HAP-1 (cell line): ENCODE measurements around the gene CLIC3.

Experiments
- DNase-seq, 2 experiments: peaks; one replicate each; pipeline ENCODE4 v3.0.0-alpha.2; 2016 to 2020; ENCODE audit warnings: low spot score in 2 of 2
- H3K27me3 ChIP-seq: fragments of 250-450 bp; sonication (Bioruptor Pico); 2 replicates; pipeline ENCODE4 v1.5.1; 2020; ENCODE audit warnings: low read depth, mild to moderate bottlenecking, moderate library complexity
- H3K36me3 ChIP-seq: fragments of 250-450 bp; sonication (Bioruptor Pico); replicated peaks from 2 replicates; pipeline ENCODE4 v1.5.1; 2020; ENCODE audit warnings: mild to moderate bottlenecking
- H3K4me1 ChIP-seq: fragments of 250-450 bp; sonication (Bioruptor Pico); 2 replicates; pipeline ENCODE4 v1.5.1; 2020; ENCODE audit warnings: mild to moderate bottlenecking
- H3K4me3 ChIP-seq: fragments of 250-450 bp; sonication (Bioruptor Pico); 2 replicates; pipeline ENCODE4 v1.5.1; 2020; ENCODE audit warnings: mild to moderate bottlenecking, moderate library complexity
- H3K9me3 ChIP-seq: fragments of 250-450 bp; sonication (Bioruptor Pico); 2 replicates; pipeline ENCODE4 v1.5.1; 2020; ENCODE audit warnings: mild to moderate bottlenecking, moderate library complexity
- in situ Hi-C: fragments of 300-500 bp; cut with MboI; formaldehyde crosslinking; loops from 3 replicates; pipeline ENCODE4 v1.14.3; 2020; ENCODE audit warnings: low sequenced_read_pairs, inconsistent platforms, mixed read lengths

CLIC3 gene

DNA sequence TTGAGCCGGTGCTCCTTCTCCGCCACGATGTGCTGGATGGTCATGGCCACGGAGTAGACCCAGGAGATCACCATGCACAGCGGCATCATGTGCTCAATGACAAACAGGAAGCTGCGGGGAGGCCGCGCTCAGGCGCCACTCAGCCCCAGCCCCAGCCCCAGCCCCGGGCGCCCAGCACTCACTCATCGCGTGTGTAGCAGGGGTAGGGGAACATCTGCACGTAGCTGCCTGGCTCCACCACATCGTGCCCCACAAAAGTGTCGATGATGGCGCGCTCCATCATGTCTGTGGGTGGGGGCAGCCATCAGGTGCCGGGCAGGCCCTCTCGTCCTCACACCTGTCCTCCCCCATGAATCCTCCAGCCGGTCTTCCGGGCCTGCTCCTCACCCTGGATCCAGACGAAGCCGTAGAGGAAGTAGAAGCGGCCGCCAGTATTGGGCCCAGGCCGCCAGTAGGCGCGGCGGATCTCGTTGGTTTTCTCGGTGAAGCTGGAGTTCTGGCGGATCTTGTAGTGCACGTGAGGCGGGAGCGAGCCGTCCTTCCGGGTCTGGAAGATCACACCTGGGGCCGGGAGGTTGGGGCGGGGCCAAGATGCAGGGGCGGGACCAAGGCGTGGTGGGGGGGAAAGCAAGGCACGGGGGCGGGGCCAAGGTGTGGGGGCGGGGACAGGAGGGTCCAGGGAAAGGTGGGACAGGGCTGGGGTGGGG lies 21.6 kb upstream of the CLIC3 start:
- no peak for DNase-seq
- Histone ChIP-seq H3K4me3 (no peak overlapping the region), H3K36me3 (peaks cover 26% of the 10 kb centered on the region), H3K9me3 (no peaks in the 10 kb centered on the region), H3K27me3 (no peaks in the 10 kb centered on the region), H3K4me1 (no peaks in the 10 kb centered on the region)
- in situ Hi-C loops, result no loop called here

DNA sequence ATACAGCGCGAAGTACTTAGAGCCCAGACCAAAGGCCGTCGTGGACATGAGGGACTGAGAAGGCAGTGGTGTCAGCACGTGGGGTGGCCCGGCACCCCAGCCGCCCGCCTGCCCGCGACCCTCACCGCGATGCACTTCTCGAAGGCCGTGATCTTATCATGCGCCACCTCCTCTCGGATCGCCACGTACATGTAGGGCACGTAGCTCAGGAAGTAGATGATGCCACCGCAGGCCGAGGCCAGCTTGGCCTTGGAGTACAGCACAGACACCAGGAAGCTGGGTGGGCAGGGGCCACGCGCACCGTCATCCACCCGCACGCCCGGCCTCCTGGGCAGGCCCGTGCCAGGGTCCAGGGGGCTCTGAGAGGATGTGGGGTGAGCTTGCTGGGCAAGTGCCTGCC lies 20.7 kb upstream of the CLIC3 start:
- in situ Hi-C loops, result no loop called here
- Histone ChIP-seq H3K9me3 (no peaks in the 10 kb centered on the region), H3K4me3 (no peak overlapping the region), H3K4me1 (no peaks in the 10 kb centered on the region), H3K36me3 (peaks cover 21% of the 10 kb centered on the region), H3K27me3 (no peaks in the 10 kb centered on the region)
- DNase-seq, result no peak

DNA sequence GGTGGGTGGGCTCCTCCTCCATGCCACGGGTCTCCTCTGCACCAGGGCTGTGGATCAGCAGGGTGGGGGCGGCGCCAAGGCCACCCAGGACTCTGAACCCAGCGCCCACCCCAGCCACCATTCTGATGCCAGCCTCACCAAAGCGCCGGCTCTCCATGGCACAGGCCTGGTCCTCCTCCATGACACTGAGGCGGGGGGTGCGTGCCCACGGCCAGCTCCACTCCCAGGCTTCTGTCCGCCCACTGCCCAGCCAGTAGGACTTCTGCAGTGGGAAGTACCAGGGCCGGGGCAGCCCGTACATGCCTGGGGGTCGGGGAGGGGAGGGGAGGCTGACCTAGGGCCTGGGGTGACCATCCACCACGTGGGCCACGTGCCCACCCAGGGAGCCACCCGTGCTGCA lies 20.1 kb upstream of the CLIC3 start:
- Histone ChIP-seq H3K4me3 (no peak overlapping the region), H3K9me3 (no peaks in the 10 kb centered on the region), H3K4me1 (no peaks in the 10 kb centered on the region), H3K36me3 (peaks cover 21% of the 10 kb centered on the region), H3K27me3 (no peaks in the 10 kb centered on the region)
- no peak for DNase-seq
- in situ Hi-C loops, result no loop called here

DNA sequence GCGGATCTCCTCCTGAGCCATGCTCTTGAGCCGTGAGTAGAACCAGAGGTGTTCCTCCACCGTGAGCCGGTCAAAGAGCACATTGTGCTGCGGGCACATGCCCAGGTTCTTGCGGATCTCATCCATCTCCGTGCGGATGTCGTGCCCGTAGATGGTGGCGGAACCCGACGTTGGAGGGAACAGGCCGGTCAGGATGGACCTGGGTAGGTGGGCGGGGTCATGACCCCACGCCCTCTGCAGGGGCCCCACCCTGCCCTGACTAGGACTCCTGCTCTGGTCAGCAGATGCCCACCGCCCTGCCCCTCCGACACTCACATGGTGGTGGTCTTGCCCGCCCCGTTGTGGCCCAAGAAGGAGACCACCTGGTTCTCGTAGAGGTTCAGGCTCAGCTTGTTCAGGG lies 19.6 kb upstream of the CLIC3 start:
- no peak overlapping the region for H3K4me3 ChIP-seq
- no peak for DNase-seq
- no peaks in the 10 kb centered on the region for H3K9me3 ChIP-seq
- no peaks in the 10 kb centered on the region for H3K4me1 ChIP-seq
- no peaks in the 10 kb centered on the region for H3K27me3 ChIP-seq
- peaks cover 21% of the 10 kb centered on the region for H3K36me3 ChIP-seq
- in situ Hi-C loops, result no loop called here

DNA sequence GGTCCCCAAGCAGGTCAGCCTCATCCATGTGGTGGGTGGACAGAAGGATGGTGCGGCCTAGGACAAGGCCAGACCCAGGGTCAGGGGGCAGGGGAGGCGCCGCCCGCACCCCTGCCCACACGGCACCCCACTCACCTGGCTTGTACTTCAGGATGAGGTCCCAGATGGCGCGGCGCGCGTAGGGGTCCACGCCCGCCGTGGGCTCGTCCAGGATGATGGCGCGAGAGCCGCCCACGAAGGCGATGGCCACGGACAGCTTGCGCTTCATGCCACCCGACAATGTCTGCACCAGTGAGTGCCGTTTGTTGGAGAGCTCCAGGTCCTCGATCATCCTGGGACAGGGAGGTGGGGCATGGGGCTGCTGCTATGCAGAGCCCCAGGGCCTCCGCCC lies 19.2 kb upstream of the CLIC3 start:
- in situ Hi-C loops, result no loop called here
- DNase-seq, result no peak
- H3K27me3 ChIP-seq, result no peaks in the 10 kb centered on the region
- no peaks in the 10 kb centered on the region for H3K4me1 ChIP-seq
- peaks cover 21% of the 10 kb centered on the region for H3K36me3 ChIP-seq
- H3K9me3 ChIP-seq, result no peaks in the 10 kb centered on the region
- H3K4me3 ChIP-seq, result no peak overlapping the region

DNA sequence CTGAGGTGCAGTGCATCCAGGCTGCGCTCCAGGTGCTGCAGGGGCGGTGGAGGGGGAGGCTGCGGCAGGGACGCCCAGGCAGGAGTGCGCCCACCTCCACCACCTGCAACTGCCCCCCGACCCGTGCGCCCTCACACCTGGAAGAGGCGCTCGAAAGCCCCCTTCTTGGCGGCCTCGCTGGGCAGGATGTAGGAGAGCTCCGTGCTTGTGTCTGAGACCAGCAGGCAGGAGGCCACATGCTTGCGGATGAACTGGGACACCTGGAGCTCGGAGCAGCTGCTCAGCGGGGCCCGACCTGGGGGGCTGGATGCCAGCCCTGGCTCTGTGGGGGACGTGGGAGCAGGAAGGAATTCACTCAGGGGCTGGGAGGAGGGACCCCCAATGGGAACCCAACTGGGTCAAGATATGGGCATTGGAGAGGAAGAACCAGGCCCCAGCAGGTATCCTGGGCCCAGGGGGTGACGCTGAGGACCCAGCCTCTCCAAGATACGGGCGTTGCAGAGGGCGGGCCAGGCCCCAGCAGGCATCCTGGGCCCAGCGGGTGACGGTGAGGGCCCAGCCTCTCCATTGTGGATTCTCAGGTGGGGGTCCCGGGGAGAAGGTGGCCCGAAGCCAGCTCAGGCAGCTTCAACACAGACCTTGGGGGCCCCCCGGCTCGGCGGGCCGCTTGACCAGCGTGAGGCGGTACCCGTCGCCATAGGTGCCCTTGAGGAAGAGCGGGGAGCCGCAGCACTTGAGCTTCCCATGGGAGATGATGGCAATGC lies 18.6 kb upstream of the CLIC3 start:
- H3K4me1 ChIP-seq, result no peaks in the 10 kb centered on the region
- in situ Hi-C loops, result no loop called here
- no peak for DNase-seq
- H3K9me3 ChIP-seq, result no peaks in the 10 kb centered on the region
- H3K4me3 ChIP-seq, result no peak overlapping the region
- H3K27me3 ChIP-seq, result no peaks in the 10 kb centered on the region
- peaks cover 21% of the 10 kb centered on the region for H3K36me3 ChIP-seq

DNA sequence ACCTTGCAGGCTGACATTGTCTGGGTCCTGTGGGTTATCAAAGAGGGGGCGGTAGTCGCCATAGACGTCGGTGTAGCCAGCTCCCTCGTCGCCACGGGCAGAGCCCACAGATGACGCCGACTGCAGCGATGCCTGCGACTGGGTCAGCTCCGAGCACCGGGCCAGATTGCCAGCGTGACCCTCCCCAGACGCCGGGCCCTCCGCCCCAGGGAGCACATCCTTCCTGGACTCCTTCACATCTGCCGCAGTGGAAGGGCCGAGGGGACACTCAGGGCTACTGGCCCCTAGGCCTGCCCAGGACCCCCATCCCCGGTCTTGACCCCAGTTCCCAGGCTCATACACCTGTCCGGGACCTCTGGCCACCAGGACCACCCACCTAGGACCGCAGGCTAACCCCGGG lies 17.8 kb upstream of the CLIC3 start:
- no peaks in the 10 kb centered on the region for H3K4me1 ChIP-seq
- no peaks in the 10 kb centered on the region for H3K9me3 ChIP-seq
- no peaks in the 10 kb centered on the region for H3K27me3 ChIP-seq
- H3K36me3 ChIP-seq, result peaks cover 21% of the 10 kb centered on the region
- no peak overlapping the region for H3K4me3 ChIP-seq
- in situ Hi-C loops, result no loop called here
- no peak for DNase-seq

DNA sequence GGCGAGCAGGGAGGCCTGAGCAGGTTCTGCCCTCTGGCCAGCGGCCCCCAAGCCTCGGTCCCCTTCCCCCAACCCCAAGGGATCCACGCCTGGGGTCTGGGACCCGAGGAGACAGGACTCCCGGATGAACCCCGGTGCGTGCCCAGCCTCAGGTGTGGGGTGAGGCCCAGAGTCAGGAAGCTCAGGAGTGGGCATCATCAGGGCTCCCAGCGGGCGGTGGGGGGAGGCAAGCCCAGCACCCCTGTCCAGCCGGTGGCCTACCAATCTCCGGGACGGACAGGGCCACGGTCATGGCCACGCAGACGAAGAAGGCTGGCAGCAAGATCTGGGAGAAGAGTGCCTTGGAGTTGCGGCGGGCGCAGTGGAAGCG lies 17.2 kb upstream of the CLIC3 start:
- peaks cover 21% of the 10 kb centered on the region for H3K36me3 ChIP-seq
- no peaks in the 10 kb centered on the region for H3K27me3 ChIP-seq
- no peak for DNase-seq
- no peak overlapping the region for H3K4me3 ChIP-seq
- no peaks in the 10 kb centered on the region for H3K9me3 ChIP-seq
- in situ Hi-C loops, result no loop called here
- H3K4me1 ChIP-seq, result no peaks in the 10 kb centered on the region

DNA sequence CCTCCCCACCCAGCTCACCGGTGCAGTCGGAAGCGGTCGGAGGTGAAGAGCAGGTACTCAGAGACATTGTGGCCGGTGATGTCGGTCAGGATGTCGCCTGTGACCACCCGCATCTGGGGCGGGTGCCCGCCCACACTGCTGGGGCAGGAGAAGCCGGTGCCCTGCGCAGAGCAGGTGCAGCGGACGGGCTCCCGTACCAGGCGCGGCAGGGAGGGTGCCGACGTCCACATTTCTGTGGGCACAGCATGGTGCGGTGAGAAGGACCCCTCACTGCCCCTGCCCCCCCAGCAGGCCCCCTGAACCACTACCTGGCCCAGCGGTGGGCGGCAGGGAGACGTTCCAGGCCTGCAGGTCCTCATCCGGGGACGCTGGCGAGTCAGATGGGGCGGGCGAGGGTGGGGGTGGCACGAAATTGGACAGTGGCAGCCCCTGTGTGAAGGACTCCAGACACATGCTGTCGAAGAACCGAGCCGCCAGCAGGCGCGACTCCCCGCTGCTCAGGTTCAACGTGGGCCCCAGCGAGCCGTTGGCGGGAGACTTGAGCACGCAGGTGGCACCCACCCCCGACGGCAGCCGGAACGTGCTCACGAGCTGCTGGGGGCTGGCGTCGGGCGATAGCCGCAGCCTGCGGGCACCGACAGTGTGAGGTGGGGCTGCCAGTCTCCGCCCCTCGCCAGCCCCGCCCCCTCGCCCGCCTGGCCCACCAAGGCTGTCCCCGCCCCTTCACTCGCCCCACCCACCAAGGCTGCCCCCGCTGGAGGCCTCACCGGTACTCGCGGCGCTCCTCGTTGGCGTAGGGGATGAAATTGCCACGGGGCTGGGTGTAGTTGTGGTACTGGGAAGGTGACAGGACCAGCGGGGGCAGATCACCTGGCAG lies 16.6 kb upstream of the CLIC3 start:
- H3K36me3 ChIP-seq, result peaks cover 21% of the 10 kb centered on the region
- no peaks in the 10 kb centered on the region for H3K9me3 ChIP-seq
- H3K4me3 ChIP-seq, result no peak overlapping the region
- DNase-seq, result no peak
- no peaks in the 10 kb centered on the region for H3K4me1 ChIP-seq
- no peaks in the 10 kb centered on the region for H3K27me3 ChIP-seq
- in situ Hi-C loops, result no loop called here

DNA sequence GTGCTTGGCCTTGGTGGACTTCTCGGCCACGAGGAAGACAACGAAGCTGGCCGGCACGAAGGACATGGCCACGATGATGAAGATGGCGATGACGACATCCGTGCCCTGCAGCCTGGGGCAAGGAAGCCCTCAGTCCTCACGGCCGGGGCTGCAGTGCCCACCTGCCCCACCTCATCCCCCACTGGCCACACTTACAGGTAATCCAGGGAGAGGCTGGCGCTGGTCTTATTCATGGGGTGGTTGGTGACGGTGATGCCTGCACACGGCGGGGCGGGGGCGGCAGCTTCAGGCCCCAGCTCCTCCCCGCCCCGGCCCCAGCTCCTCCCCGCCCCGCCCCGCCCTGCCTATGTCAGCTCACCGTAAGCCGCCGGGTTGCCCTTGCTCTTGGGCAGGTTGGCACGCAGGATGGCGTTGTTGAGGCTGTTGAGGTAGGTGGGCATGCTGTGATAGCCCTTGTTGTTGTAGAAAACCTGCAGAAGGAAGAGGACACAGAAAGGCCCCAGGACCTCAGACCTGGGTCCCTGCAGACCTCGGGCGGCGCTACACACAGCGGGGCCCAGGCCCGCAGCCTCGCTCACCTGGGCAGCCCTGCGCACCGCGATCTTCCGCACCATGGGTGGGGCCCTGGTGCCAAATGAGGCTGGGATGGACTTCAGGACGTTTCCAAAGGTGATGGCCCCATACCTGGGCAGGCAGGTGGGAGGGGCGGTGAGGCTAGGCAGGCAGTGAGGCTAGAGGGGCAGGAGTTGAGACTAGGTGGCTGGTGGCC lies 15.7 kb upstream of the CLIC3 start:
- DNase-seq, result no peak
- H3K27me3 ChIP-seq, result no peaks in the 10 kb centered on the region
- in situ Hi-C loops, result no loop called here
- H3K36me3 ChIP-seq, result peaks cover 19% of the 10 kb centered on the region
- H3K4me1 ChIP-seq, result no peaks in the 10 kb centered on the region
- H3K9me3 ChIP-seq, result no peaks in the 10 kb centered on the region
- no peak overlapping the region for H3K4me3 ChIP-seq

DNA sequence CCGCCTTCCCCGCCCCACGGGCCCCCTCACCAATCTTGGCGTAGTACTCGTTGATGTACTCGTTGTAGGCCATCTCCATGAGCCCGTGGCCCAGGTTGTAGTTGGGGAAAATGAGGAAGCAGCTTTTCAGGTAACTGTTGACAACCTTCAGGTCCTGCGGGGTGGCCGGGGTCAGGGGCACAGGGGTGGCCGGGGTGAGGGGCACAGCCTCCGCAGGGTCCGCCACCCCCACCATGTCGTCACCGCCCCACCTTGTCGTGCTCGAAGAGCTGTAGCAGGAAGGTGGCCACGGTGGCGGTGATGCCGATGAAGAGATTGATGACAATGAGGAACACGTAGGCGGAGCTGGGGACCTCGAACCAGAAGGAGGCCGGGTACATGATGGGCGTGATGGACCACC lies 14.8 kb upstream of the CLIC3 start:
- Histone ChIP-seq H3K36me3 (peaks cover 10% of the 10 kb centered on the region), H3K4me3 (no peak overlapping the region), H3K27me3 (no peaks in the 10 kb centered on the region), H3K4me1 (no peaks in the 10 kb centered on the region), H3K9me3 (no peaks in the 10 kb centered on the region)
- no peak for DNase-seq
- in situ Hi-C loops, result no loop called here

DNA sequence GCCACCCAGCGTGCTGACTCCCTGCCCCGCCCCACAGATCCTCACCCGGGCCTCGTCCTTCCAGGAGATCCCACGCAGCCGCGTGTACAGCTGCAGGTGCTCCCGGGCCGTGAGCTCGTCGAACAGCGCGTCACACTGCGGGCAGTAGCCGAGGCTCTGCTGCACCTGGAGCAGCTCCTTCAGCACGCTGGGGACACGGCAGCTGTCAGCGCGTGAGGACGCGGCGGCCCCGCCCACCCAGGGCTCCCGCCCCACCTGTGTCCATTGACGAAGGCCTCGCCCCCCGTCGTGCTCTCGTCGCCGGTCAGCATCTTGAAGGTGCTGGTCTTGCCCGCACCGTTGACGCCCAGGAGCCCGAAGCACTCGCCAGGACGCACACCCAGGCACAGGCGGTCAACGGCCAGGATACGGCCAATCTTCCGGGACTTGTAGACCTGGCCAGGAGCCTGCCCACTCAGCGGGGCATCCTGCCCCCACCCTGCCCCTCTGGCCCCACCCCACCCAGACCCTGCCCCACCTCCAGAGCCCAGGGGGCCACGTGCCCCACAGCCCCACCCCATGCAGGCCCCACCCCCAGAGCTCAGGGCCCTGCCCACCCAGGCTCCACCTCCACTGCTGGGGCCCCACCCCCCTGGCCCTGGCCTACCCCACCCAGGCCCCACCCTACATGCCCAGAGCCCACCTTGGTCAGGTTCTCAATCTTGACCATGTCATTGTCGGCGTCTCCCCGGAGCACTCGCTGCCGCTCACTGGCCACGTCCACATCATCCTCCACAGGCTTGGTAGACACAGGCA lies 13.8 kb upstream of the CLIC3 start:
- in situ Hi-C loops, result no loop called here
- DNase-seq, result no peak
- Histone ChIP-seq H3K4me3 (no peak overlapping the region), H3K4me1 (no peaks in the 10 kb centered on the region), H3K36me3 (peaks cover 3% of the 10 kb centered on the region), H3K9me3 (0 out of 2 replicates have a peak, but pooled peaks cover 2% of the 10 kb centered on the region), H3K27me3 (no peaks in the 10 kb centered on the region)

DNA sequence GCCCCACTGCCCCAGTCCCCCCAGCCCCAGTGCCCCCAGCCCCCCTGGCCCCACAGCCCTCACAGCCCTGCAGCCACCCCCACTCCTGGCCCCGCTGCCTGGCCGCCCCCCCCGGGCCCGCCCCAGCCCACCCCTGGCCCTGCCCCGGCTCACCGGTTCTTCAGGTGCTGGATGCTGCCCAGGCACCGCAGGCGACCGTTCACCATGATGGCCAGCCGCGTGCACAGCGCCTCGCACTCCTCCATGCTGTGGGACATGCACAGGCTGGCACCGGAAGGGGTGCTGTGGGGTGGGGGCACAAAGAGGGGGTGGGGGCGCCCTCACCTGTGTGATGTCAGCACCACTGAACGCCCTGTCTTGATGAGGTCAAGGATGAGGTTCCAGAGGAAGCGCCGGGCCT lies 12.8 kb upstream of the CLIC3 start:
- Histone ChIP-seq H3K4me1 (no peaks in the 10 kb centered on the region), H3K36me3 (no peaks in the 10 kb centered on the region), H3K9me3 (0 out of 2 replicates have a peak, but pooled peaks cover 6% of the 10 kb centered on the region), H3K4me3 (no peak overlapping the region), H3K27me3 (no peaks in the 10 kb centered on the region)
- in situ Hi-C loops, result no loop called here
- no peak for DNase-seq
